Epithelial cell of prostate (primary cell): ENCODE data around the gene ATP1B2.
"Not testable (repeated sequence)": the region's sequence is repeated elsewhere in the genome, so short reads cannot be mapped to it uniquely, and the experiment has no call there.

Experiments used
- DNase-seq: peaks from one replicate; pipeline ENCODE4 v3.0.0-alpha.2; 2011; ENCODE audit warnings: low read depth, low spot score
- H3K27ac ChIP-seq: fragments of 450-650 bp; 2 replicates; pipeline ENCODE4 v1.5.1; 2017; ENCODE audit warnings: mild to moderate bottlenecking

ATP1B2 gene

GRCh38 chr17:7650509-7651096 lies at the start of gene ATP1B2:
ATP1B2 (plus strand) TSS chr17:7650926; CDS start chr17:7651519, 593 bp downstream.
- no peak for DNase-seq
- no peak within 1 kb of the TSS for H3K27ac ChIP-seq

GRCh38 chr17:7606280-7606679 lies 44.4 kb upstream of the ATP1B2 start:
- H3K27ac ChIP-seq, result no peak overlapping the region
- no peak for DNase-seq

GRCh38 chr17:7610641-7611040 lies 40.1 kb upstream of the ATP1B2 start:
- DNase-seq, result no peak
- no peak overlapping the region for H3K27ac ChIP-seq

GRCh38 chr17:7611635-7612293 lies 39.0 kb upstream of the ATP1B2 start:
- DNase-seq, result no peak
- no peak overlapping the region for H3K27ac ChIP-seq

GRCh38 chr17:7612294-7612640 lies 38.5 kb upstream of the ATP1B2 start:
- no peak for DNase-seq
- no peak overlapping the region for H3K27ac ChIP-seq

GRCh38 chr17:7613769-7614424 lies 36.8 kb upstream of the ATP1B2 start:
- no peak for DNase-seq
- peak overlapping the region; percentile 87 for H3K27ac ChIP-seq

GRCh38 chr17:7614425-7615264 lies 36.1 kb upstream of the ATP1B2 start, which contains the start of gene FXR2:
FXR2 (minus strand) TSS chr17:7614897; CDS start chr17:7614532, 365 bp downstream.
- peak within 1 kb of the TSS; percentile 87 for H3K27ac ChIP-seq
- peak; percentile 98 for DNase-seq

- DNase-seq, result no peak
- H3K27ac ChIP-seq, result peak overlapping the region; percentile 87
These were observed 35.4 kb upstream of the ATP1B2 start for GRCh38 chr17:7615265-7615747.

GRCh38 chr17:7618608-7619007 lies 32.1 kb upstream of the ATP1B2 start:
- no peak overlapping the region for H3K27ac ChIP-seq
- DNase-seq, result no peak

- DNase-seq, result no peak
- H3K27ac ChIP-seq, result no peak overlapping the region
These were observed 29.9 kb upstream of the ATP1B2 start for GRCh38 chr17:7620835-7621234.

- DNase-seq, result no peak
- no peak overlapping the region for H3K27ac ChIP-seq
These were observed 27.1 kb upstream of the ATP1B2 start for GRCh38 chr17:7623661-7624060.

GRCh38 chr17:7625749-7626148 lies 25.0 kb upstream of the ATP1B2 start:
- H3K27ac ChIP-seq, DNase-seq: not testable (repeated sequence)

- H3K27ac ChIP-seq, result no peak overlapping the region
- no peak for DNase-seq
These were observed 24.4 kb upstream of the ATP1B2 start for GRCh38 chr17:7626307-7626706.

GRCh38 chr17:7626956-7627249 lies 23.8 kb upstream of the ATP1B2 start:
- peak overlapping the region; percentile 34 for H3K27ac ChIP-seq
- no peak for DNase-seq

- DNase-seq, result peak; percentile 31
- H3K27ac ChIP-seq, result peak within 1 kb of the TSS; percentile 34
These were observed 23.2 kb upstream of the ATP1B2 start, which contains the start of gene SAT2 for GRCh38 chr17:7627250-7628121. SAT2 (minus strand) TSS chr17:7627821; CDS start chr17:7627635, 186 bp downstream.

GRCh38 chr17:7629939-7630571 lies 20.7 kb upstream of the ATP1B2 start, which contains the start of gene SHBG:
SHBG (plus strand) TSS chr17:7630135; CDS start chr17:7630173, 38 bp downstream.
- H3K27ac ChIP-seq, result no peak within 1 kb of the TSS
- no peak for DNase-seq

GRCh38 chr17:7631398-7632380 lies 19.0 kb upstream of the ATP1B2 start:
- H3K27ac ChIP-seq, result no peak overlapping the region
- no peak for DNase-seq

- no peak overlapping the region for H3K27ac ChIP-seq
- DNase-seq, result no peak
These were observed 18.2 kb upstream of the ATP1B2 start for GRCh38 chr17:7632492-7632894.
